ENCODE results near the gene MBOAT7. TPM values are rescaled to one million over a fixed set of nuclear protein-coding genes. Genes with fewer than 3 reads are reported as not detected.

MBOAT7 gene
- total and polyA plus RNA-seq, 4 donors: 10.3 to 31.5 (median 15.0) TPM

DNA sequence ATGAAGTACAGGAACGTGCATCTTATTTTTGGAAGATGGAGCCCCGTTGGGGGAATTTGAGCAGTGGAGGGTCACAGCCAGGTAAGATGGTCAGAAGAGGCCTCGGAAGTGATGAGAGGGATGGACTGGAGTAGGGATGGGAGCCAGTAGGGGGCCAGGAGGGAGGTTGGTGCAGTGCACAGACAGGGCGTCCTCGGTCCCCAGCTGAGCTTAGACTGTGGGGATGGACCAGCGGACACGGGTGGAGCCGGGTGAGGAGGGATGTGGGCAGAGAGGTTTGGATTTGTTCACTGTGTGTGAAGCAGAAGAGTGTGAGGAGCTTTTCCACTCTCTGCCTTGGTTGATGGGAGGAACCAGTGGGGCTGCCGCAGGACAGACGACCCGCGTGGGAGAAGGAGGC is 21.9 kb upstream of the MBOAT7 start:
- DNase-seq (ENCODE audit: low spot score): no peak
- 85% methylated on average over 12 of the region's 12 CpGs for WGBS
- TF ChIP-seq YY1 (IDR thresholded peaks at IDR 0.05): no peak
- H3K9me3 ChIP-seq (ENCODE audit: control insufficient read depth in 4 of 4, low read length in 3 of 4): no peaks in the 10 kb centered on the region
- H3K4me1 ChIP-seq (ENCODE audit: control insufficient read depth in 4 of 4, insufficient read depth in 4 of 4, low read length in 3 of 4): peaks cover 26 to 53% (median 43%) of the 10 kb centered on the region in 4 donors
- H3K27ac ChIP-seq (ENCODE audit: low read depth in 1 of 2, low read length in 2 of 2): peak overlapping the region; percentile 88 to 94
- H3K27me3 ChIP-seq (ENCODE audit: control insufficient read depth in 4 of 4, insufficient read depth in 4 of 4, low read length in 3 of 4): no peaks in the 10 kb centered on the region
- H3K9ac ChIP-seq (ENCODE audit: low read depth in 1 of 2, low read length in 2 of 2): no peak overlapping the region
- peaks cover 5 to 15% (median 11%) of the 10 kb centered on the region in 4 donors for H3K36me3 ChIP-seq (ENCODE audit: control insufficient read depth in 4 of 4, insufficient read depth in 3 of 4, low read depth in 1 of 4, low read length in 3 of 4)
- H3K4me3 ChIP-seq (ENCODE audit: low read depth in 1 of 3, low read length in 3 of 3): peak overlapping the region in 2 of 3 donors; percentile 3 to 29

DNA sequence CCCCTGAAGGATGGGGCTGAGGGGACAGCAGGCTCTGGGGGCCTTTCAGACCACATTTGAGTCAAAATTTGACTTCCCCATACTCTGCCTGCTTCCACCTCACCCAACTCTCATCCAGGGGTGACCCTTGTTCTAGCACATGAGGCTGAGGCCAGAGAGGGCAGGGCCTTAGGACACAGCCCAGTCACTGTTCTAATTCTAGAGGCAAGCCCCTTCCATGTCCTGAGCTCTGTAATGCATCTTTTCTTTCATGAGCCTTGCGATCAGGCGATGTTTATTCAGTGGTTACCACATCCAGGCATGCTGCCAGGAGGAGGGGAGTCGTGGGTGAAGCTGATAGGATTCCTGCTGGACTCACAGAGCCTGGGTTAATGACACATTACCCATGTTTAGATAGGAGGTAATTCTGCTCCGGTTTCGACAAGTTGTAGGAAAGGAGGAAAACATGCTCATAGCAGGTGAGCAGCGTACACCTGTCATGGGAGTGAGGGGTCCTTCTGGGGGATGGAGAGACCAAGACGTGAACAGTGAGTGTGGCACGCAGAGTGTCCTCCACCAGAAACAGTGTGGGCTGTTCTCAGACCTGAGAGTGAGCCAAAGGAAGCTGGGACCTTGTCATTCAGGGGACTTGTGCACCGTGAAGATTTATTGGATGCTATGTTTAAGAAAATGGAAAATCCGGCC is 20.6 kb upstream of the MBOAT7 start:
- H3K4me1 ChIP-seq (ENCODE audit: control insufficient read depth in 4 of 4, insufficient read depth in 4 of 4, low read length in 3 of 4): peaks cover 29 to 66% (median 54%) of the 10 kb centered on the region in 4 donors

More for the DNA sequence above, 20.6 kb upstream of the MBOAT7 start:
- peak; percentile 85 for DNase-seq (ENCODE audit: low spot score)
- Histone ChIP-seq H3K4me3 (ENCODE audit: low read depth in 1 of 3, low read length in 3 of 3) (peak overlapping the region in 2 of 3 donors; percentile 21 to 29), H3K9me3 (ENCODE audit: control insufficient read depth in 4 of 4, low read length in 3 of 4) (no peaks in the 10 kb centered on the region), H3K36me3 (ENCODE audit: control insufficient read depth in 4 of 4, insufficient read depth in 3 of 4, low read depth in 1 of 4, low read length in 3 of 4) (peaks cover 13 to 24% (median 20%) of the 10 kb centered on the region in 4 donors), H3K9ac (ENCODE audit: low read depth in 1 of 2, low read length in 2 of 2) (peak overlapping the region; percentile 40 to 52), H3K27me3 (ENCODE audit: control insufficient read depth in 4 of 4, insufficient read depth in 4 of 4, low read length in 3 of 4) (no peaks in the 10 kb centered on the region), H3K27ac (ENCODE audit: low read depth in 1 of 2, low read length in 2 of 2) (peak overlapping the region; percentile 88 to 94)
- no peak for TF ChIP-seq EGR1 (IDR thresholded peaks at IDR 0.05; ENCODE audit: low read depth in 2 of 2)
- TF ChIP-seq, protein P1, sequence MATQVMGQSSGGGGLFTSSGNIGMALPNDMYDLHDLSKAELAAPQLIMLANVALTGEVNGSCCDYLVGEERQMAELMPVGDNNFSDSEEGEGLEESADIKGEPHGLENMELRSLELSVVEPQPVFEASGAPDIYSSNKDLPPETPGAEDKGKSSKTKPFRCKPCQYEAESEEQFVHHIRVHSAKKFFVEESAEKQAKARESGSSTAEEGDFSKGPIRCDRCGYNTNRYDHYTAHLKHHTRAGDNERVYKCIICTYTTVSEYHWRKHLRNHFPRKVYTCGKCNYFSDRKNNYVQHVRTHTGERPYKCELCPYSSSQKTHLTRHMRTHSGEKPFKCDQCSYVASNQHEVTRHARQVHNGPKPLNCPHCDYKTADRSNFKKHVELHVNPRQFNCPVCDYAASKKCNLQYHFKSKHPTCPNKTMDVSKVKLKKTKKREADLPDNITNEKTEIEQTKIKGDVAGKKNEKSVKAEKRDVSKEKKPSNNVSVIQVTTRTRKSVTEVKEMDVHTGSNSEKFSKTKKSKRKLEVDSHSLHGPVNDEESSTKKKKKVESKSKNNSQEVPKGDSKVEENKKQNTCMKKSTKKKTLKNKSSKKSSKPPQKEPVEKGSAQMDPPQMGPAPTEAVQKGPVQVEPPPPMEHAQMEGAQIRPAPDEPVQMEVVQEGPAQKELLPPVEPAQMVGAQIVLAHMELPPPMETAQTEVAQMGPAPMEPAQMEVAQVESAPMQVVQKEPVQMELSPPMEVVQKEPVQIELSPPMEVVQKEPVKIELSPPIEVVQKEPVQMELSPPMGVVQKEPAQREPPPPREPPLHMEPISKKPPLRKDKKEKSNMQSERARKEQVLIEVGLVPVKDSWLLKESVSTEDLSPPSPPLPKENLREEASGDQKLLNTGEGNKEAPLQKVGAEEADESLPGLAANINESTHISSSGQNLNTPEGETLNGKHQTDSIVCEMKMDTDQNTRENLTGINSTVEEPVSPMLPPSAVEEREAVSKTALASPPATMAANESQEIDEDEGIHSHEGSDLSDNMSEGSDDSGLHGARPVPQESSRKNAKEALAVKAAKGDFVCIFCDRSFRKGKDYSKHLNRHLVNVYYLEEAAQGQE (IDR thresholded peaks at IDR 0.05): peak; percentile 75
- peak; percentile 94 to 97 for TF ChIP-seq RXRA (IDR thresholded peaks at IDR 0.05)
- TF ChIP-seq, protein P2, sequence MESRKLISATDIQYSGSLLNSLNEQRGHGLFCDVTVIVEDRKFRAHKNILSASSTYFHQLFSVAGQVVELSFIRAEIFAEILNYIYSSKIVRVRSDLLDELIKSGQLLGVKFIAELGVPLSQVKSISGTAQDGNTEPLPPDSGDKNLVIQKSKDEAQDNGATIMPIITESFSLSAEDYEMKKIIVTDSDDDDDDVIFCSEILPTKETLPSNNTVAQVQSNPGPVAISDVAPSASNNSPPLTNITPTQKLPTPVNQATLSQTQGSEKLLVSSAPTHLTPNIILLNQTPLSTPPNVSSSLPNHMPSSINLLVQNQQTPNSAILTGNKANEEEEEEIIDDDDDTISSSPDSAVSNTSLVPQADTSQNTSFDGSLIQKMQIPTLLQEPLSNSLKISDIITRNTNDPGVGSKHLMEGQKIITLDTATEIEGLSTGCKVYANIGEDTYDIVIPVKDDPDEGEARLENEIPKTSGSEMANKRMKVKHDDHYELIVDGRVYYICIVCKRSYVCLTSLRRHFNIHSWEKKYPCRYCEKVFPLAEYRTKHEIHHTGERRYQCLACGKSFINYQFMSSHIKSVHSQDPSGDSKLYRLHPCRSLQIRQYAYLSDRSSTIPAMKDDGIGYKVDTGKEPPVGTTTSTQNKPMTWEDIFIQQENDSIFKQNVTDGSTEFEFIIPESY (IDR thresholded peaks at IDR 0.05): peak; percentile 94
- peak; percentile 84 for TF ChIP-seq YY1 (IDR thresholded peaks at IDR 0.05)
- TF ChIP-seq GABPA (IDR thresholded peaks at IDR 0.05 in 1 of 2, conservative IDR thresholded peaks at IDR 0.05 in 1 of 2): peak in 1 of 2 donors; percentile 63
- TF ChIP-seq JUND (IDR thresholded peaks at IDR 0.05): peak; percentile 60 to 94
- TF ChIP-seq FOXA2 (IDR thresholded peaks at IDR 0.05): peak; percentile 97
- TF ChIP-seq, protein P3, sequence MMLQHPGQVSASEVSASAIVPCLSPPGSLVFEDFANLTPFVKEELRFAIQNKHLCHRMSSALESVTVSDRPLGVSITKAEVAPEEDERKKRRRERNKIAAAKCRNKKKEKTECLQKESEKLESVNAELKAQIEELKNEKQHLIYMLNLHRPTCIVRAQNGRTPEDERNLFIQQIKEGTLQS (IDR thresholded peaks at IDR 0.05): peak; percentile 82
- peak; percentile 82 to 86 for TF ChIP-seq HNF4A (conservative IDR thresholded peaks at IDR 0.05)
- TF ChIP-seq, protein P4, sequence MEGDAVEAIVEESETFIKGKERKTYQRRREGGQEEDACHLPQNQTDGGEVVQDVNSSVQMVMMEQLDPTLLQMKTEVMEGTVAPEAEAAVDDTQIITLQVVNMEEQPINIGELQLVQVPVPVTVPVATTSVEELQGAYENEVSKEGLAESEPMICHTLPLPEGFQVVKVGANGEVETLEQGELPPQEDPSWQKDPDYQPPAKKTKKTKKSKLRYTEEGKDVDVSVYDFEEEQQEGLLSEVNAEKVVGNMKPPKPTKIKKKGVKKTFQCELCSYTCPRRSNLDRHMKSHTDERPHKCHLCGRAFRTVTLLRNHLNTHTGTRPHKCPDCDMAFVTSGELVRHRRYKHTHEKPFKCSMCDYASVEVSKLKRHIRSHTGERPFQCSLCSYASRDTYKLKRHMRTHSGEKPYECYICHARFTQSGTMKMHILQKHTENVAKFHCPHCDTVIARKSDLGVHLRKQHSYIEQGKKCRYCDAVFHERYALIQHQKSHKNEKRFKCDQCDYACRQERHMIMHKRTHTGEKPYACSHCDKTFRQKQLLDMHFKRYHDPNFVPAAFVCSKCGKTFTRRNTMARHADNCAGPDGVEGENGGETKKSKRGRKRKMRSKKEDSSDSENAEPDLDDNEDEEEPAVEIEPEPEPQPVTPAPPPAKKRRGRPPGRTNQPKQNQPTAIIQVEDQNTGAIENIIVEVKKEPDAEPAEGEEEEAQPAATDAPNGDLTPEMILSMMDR (IDR thresholded peaks at IDR 0.05; ENCODE audit: low read depth, low read length, missing input control): no peak
- TF ChIP-seq RAD21 (IDR thresholded peaks at IDR 0.05): peak; percentile 45 to 52
- TF ChIP-seq HNF4G (IDR thresholded peaks at IDR 0.05): peak; percentile 14
- peak; percentile 84 for TF ChIP-seq NR2F2 (IDR thresholded peaks at IDR 0.05)
- TF ChIP-seq SP1 (IDR thresholded peaks at IDR 0.05): peak; percentile 98
- TF ChIP-seq, protein P5, sequence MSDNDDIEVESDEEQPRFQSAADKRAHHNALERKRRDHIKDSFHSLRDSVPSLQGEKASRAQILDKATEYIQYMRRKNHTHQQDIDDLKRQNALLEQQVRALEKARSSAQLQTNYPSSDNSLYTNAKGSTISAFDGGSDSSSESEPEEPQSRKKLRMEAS (IDR thresholded peaks at IDR 0.05): peak; percentile 94
- peak; percentile 94 for TF ChIP-seq FOXA1 (IDR thresholded peaks at IDR 0.05)
- TF ChIP-seq TAF1 (conservative IDR thresholded peaks at IDR 0.05): peak; percentile 57
- 11% methylated on average over 10 of the region's 10 CpGs for WGBS
